Stimulated activated CD4-positive, alpha-beta T cell treated with anti-CD3 and anti-CD28 coated beads, Interleukin-1b, Interleukin-23, amount 100 ng/mL, for 24 hours (primary cell): ENCODE data around the gene SLC9A9.

ENCODE experiments used
- DNase-seq, 4 experiments: peaks; one replicate each; pipeline ENCODE4 v3.0.0-alpha.2; 2020; ENCODE audit warnings: low read depth in 4 of 4, low spot score in 1 of 4

SLC9A9 gene

DNA sequence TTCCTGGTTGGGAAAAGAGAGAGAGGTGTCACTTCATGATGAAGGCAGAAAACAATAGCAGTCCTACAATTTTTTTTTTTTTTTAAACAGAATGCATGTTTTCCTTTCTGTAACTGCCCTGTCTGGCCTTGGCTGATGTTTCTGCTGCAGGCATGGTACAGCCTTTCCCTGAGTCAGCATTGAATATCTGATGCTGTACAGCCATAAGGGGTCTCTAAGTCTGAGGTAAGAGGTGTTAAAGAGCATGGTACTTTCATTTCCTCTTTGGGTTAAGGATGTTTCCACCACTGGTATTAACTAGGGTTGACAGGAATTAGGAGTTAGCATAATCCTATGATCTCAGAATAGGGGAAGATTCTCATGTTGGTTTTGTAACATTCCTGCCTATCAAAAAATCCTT is 581.3 kb downstream of the SLC9A9 start:
- DNase-seq = no peak

DNA sequence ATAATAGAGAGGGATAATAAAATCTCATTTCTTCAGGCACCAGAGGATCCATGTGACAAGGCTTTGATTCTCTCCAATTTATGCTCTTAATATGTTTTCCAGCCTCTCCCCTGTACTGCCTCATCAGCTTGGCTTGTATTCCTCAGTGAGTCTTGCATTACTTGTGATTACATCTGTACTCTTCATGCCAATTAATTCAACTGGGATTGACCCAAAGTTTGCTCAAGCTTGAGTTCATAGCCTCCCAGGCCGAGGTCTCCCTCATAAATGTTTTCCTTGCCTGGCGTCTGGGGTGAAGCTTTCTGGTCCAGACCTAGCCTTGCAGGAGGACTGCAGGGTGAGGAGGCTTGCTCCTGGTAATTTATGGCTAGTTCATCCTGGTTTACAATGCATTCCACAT is 581.8 kb downstream of the SLC9A9 start:
- no peak for DNase-seq

DNA sequence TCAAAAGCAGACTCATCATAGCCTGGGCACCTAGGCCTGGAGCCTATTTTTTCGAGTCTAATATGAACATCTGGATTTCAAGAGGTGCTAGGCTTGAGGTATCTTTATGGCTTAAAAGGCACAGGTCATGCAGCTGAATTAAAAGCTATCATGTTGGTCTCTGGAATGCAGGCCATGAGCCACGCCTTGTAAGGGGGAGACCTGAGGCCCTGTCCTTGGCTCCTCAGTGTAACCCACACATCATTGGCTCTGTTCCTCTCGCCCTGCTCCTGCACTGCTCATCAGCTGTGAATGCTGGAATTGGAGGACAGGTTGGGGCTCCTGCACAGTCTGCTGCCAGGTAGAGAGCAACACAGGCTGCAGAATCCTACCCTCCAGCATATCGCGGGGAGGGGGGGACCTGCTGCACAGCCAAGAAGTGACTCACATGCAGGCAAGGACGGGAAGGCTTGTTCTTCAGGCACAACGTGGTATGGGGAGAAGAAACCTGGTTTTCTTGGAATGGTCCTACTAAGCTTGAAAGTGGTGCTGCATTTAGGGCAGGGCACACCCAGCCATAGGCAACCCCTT is 582.7 kb downstream of the SLC9A9 start:
- DNase-seq = no peak

DNA sequence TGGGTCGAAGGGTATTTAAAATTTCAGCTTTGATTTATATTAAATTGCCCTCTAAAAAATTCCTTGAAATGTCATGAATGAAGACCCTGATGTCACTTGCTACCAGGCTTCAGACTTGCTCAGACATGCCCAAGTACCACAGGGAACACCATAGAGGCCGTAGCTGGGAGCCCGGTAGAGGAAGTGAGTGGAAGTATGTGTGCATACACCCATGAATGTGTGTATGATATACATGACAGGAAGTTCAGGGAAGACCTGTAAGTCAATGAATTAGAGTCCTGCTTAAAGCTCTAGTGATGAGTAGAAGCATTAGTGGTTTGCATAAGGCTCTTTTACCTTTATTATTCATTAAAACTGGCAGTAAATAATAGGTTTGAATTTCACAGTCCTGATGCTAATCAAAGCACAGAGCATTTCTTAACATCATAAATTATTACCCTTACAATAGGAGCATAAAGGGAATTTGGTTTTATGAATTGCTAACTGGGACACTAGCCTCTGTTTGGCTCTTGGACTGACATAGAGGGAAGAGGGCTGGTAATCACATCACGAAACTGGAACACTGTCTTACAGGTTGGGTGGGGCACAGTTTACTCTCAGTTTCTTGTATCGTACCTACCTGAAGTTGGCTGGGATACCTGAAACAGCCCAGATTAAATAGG is 584.3 kb downstream of the SLC9A9 start:
- no peak for DNase-seq

DNA sequence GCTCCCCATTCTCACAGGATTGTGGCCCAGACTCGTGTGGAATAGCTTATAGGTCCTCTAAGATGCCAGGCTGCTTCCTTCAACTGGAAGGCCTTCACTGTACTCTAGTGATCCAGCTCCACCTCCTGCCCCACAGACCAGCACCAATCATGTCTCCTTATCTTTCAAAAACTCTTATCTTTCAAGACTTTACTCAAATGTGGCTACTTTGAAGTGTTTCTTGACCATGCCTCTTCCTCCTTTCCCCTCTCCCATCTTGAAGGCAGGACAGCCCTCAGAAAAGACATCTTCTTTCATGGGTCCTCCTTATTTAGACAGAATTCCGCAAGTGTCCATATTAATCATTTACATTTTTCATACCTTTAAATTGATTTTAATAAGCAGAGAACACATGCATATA is 586.4 kb downstream of the SLC9A9 start:
- DNase-seq = no peak

DNA sequence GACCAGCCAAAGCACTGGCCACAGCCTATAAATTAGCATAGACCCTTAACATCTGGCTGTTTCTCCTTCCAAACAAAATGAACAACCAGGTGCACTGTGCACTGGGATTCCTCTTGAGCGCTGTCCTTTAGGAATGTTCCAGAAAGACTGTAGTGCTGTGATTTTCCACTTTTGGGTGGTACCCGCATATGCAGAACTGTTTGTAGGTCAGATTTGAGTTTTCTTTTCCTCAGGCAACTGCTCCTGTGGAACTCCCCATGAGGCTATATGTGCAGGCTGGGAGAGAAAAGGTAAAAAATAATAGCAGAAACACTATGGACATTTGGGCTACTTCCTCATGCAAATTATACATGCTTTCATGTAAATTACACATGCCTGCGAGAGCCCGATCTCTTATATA is 589.6 kb downstream of the SLC9A9 start:
- no peak for DNase-seq

DNA sequence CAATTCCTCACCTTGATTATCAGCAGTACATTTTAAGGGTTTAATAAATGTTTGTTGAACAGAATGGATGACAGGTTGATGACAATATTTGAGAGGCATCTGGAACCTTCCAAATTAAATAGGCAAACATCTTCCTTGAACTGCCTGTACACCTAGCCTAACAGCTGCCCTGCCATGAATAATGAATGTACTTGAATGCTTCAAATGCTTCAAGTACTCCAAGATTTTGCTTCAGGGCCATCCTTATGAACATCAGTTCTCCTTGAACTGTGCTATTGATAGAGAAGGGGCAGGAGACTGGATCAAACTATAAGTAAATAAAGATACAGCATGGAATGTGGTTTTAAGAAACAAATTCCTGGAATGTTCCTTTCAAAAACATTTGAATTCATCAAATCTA is 591.9 kb downstream of the SLC9A9 start:
- no peak for DNase-seq

DNA sequence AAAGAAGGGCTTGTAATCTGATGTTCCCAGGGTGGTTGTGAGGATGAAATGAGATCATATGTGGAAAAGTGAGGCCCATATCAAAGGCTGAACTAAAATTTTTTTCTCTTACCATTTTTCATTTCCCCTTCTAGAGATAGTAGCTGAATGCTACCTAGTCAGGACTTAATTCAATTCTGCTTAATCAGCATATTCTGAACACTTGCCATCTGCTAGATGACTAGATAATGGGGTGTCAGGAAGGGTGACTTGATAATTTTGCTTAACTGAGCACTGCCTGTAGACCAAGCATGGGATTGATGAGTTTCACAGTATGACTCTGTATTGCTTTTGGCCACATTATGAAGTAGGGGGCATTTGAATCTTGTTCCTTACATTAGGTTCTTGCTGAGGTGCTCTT is 592.5 kb downstream of the SLC9A9 start:
- DNase-seq = no peak

DNA sequence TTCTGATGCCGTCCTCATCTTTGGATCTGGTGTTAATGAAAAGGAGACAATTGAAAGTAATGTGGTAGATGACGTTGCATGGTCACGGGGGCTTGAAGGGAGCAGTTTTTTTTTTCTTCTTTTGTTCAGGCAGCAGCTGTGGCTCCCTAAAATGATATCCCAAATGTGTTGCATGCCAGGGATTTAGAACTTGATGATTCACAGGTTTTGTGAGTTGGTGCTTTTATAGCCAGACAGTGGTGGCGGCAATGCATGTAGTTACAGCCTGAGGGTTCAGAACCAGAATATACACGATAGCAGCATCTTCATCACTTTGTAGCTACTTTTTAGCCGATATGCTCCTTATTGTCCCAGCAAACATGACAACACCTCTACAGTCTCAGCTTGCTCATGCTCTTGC is 595.3 kb downstream of the SLC9A9 start:
- no peak for DNase-seq

DNA sequence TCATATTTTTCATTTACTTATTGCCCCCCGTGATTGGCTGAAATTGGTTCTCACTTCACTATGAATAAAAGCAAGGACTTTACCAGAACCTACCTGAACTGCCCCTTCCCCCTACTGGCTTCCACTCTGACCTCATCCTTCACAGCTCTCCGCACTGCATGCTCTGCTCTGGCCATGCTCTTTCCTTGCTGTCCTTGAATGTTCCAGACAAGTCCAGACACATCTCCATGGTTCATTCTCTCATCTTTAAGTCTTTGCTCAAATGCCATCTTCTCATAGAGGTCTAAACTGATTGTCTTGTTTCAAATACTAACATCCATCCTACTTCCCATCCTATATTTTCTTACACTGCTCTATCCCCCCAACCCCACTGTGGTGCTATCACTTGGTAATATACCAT is 599.3 kb downstream of the SLC9A9 start:
- no peak for DNase-seq

DNA sequence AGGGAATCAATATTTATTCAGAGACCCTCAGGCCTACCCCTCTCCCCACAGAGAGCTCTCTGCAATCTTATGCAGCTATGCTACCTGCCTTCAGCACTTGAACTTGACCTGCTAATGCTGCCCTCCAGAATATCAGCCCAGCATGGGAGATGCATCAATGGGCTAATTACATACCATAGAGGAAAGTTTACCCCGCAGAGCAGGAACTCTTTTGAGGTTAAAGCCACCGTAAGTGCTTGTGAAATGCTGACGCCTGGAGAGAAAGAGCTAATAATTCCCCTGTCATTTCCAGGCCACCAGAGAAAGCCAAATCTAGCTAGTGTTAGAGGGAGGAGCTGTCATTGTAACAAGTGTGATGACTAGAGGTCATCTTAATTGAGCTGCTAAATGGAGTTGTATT is 601.2 kb downstream of the SLC9A9 start:
- no peak for DNase-seq

DNA sequence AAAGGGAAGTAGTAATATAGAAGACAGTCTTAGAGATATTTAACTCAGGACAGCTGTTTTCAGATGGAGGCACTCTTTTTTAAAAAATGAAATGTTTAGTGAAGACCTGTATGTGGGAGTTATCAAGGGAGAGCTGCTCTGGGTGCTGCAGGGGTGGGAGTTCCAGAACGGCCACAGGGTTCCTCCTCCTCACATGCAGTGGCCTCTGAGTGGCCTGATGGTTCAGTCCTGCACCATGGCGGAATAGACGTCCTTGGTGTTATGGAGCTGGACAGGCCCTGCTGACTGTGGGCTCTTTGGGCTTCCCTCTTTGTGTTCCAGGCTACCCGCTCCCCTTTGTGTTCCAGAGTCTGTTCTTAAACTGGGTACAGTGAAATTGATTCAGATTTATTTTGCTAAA is 602.6 kb downstream of the SLC9A9 start:
- no peak for DNase-seq

DNA sequence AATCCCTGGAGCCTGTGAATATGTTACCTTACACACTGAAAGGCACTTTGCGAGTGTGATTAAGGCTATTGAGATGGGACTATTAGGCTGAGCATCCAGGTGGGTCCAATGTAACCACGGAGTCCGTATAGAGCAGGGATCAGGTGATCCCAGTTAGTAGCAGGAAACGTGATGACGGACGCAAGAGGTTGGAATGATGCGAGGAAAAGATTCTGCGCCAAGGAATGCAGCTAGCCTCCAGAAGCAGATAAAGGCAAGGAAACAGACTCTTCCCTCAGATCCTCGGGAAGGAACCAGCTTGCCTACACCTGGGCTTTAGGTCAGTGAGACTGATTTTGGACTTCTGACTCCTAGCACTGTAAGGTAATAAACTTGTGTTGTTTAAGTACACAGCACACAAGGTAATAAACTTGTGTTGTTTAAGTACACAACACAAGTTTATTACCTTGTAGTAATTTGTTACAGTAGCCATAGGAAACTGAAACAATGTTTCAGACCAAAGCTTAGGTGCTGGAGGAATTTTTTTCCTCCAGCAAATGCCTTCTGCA is 603.7 kb downstream of the SLC9A9 start:
- DNase-seq = no peak

DNA sequence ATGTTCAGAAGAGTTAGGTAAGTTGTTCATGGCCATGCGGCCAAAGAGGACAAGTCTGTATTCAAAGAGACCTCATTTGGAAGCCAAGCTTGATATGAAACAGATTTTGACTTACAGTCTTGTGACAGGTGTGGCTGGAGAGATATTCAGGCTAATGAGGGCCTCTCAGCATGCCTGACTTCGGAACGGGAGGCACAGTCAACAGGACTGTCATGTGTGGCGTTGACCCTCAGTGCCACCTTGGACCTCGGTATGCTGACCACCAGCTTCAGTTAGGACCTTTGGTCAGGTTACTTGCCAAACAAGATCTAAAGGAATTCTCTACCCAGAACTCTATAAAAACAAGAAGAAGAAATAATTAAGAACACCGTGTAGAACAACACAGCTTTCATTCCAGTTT is 604.6 kb downstream of the SLC9A9 start:
- no peak for DNase-seq

DNA sequence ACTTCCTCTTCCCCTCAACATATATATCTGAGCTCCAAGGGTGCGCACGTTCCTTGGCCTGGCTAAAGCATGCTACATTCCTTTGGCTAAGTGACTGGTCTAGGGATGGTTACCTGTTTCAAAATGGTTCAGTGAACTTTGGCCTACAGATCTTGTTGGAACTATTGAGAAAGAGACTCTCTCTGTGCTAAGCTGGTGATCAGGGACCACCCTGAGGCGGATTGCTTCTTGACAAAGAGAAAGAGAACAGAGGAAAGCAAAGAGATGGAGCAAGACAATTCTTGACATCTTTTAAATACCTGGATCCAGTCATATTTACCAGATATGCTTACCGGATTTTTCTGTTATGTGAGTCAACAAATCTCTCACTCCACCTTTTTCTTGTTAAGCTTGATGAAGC is 605.6 kb downstream of the SLC9A9 start:
- DNase-seq = no peak

DNA sequence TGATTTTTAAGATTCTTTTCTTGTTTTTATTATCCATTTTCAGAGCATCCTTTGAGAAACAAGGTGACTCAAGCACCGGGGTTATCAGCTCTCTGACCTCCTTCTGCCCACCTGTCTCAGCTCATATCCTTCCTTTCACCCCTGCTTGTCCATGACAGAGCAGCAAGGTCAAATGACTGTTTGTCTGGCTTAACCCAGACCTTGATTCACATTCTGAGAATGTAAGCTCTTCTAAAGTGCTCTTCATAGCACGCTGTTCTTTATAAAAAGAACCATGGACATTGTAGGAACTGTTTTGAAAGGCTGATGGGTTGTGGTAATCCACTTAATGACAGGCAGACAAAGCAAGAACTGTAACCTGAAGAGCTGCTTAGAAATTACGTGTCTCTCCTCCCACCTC is 606.2 kb downstream of the SLC9A9 start:
- no peak for DNase-seq

DNA sequence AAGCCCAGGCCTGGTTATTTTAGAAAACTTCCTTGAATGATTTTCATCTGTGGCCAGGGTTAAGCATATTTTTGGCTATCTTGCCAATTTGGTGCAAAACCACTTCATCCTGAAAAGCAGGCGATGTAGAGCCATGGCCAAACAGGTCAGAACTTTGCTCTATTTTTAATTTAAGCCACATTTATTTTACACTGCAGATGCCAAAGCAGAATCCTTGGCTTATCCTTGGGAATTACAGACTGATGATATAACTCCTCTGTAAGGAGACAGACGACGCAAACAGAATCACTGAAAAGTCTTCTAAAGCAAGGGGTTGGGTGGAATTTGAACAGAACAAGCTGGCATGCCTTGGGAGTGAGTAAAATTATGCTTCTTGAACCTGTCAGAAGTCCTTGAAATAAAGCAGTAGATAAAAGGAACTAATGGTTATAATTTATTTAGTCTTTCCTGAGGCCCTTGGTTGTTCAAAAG is 606.8 kb downstream of the SLC9A9 start:
- DNase-seq = no peak

DNA sequence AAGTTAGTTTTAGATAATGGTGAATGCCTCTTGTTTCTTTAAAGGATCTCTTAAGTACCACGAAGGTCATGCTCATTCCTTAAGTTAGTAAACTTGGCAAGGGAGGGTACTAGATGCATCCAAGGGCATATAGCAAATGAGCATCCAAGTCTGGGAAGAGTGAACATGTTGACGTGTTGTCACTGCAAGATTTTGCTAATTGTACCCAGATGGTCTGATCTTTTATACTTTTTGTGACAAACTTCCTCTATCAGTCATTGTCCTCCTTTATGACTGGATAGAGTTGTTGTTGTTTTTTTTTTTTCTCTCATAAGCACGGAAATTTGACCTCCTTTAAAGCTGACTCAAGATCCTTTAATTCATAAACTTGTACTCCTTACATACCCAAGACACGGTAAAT is 607.4 kb downstream of the SLC9A9 start:
- no peak for DNase-seq

DNA sequence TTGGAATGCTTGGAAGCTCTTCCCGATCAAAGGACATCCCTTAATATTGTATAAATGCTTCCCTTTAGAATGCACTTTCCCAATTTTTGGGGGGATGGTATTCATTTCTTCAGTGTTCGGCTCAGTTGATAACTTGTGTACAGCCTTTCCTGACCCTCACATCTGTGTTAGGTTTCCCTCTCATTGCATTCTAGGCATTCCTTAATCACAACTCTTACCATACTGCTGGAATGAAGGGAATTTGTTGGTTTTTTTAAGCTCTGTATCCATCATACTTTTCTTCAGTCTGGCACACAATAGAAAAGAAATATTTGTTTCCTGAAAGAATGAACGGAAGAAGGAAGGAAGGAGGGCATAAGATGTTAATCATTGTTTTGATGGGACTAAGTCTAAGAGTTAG is 609.2 kb downstream of the SLC9A9 start:
- DNase-seq = no peak

DNA sequence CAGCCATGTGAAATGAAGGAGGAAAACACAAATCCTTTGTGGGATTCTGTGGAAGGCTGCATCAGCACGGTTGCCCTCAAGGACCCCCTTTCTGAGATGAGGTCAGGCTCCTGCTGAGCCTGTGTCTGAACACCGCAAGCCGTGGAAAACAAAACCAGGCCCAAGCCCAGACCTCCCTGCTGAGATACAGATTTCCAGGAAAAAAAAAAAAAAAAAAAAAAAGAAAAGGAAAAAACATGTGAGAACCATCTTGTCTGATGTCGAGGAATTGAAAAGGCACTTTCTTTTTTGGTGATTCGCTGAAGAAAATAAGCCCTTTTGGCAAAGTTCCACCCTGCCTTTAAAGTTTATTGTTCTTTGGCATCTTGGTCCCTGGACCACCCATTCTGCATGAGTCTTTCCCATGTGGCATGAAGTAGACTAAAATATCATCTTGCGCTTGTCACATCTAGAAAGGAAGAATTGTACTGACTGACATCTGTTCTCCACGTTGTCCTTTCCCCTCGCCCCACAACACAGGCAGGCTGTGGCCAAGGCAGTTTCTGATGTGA is 611.1 kb downstream of the SLC9A9 start:
- DNase-seq = no peak

DNA sequence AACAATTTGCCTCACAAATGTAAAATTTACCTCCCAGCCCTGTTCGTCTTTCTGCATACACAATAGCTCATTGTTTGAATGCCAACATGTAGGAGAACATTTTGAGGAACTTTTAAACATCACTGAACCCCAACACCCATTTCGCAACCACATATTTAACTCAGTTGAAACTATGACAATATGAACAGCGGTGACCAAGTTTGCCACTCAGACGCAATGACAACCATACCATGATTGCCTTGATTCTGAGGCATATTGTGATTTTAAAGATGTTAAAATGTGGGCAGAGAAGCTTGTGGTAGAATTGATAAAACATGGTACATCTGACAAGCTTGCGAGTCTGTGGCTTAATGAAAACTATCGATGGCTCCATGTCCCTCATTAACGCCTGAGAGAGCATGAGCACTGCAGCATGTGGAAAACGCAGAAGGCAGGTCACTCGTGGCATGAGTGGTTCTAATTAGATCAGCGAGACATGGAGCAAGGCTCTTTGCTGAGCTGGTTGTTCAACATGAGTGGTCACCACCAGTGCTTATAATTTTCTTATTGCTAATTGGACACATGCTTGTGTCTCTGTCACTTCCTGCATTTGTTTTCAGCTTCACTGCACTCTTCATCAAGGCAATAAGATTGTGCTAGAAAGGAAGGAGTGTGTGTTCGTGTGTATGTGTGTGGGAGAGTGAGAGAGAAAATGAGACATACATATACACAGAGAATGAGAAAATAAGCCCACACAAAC is 611.9 kb downstream of the SLC9A9 start:
- DNase-seq = no peak

DNA sequence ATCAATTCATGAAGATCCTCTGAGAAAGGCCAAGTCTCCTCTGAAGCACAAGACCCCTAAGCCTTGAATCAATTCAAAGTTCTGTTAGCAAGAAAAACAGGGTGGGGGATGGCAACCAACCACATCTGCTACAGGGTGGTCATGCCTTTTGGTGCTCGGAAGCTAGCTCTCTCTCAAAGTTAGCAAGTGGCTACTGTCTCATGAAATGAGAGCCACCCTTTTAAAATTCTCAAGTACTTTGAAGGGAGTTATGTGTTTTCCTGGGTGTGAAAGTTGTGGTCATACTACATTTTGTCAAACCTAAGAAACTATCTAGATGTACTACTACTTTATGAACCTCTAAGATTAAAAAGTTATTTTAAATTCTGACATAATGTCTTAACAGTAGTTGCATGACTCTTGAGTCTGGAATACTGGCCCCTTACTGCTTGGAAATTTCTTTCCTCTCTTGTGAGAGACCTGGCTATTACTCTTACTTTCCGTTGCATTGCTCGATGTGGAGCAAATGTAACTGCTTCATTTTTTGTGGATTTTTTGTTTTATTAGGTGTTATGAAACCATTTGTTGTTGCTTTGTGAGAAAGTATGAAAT is 612.6 kb downstream of the SLC9A9 start:
- DNase-seq = no peak
